ENCODE measurements around the gene SPATS2.

Gene SPATS2

DNA sequence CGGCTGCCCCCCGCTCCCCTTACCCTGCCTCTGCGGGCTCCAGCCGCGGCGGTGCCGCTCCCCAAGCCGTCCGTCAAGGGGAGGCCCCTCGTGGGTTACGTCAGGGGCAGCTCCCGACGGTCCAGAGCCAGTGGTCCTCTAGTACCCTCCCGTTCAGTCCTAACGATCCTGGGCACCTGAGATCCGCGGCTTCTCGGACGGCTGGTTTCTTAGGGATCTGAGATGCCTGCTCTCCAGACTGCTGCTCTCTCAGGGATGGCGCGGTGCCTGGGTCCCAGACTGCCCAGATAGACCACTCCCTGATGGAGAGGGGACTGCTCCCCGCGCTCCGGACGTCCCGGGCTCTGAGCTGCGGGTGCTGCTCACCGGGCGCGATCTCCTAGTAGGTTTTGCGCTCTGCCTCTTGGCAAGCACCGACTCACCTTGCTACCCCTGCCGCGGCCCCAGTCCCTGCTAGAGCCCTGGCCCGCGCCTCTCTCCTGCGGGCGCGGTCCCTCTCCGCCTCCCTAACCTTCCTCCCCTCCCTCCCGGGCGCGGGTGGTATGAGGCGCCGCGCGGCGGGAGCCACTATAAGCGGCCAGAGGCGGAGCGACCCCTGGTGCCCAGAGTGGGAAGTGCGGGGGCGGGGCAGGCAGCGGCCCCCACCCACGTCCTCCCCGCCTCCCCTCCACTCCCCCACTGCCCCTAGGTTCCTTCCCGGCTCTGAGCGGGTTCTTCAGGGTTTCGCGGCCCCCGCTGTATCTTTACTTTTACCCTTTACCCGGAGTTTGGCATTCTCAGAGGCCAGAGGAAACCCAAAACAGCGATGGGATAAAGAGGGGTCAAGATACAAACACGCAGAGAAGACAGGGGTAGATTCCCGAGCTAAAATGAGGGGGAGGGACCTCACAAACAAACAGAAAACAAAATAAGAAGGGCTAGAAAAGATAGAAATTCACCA, 30.3 kb upstream of the SPATS2 start, which contains the start of gene C1QL4:
Gene C1QL4 (minus strand): TSS at position 544 of the 940 bp plus-strand sequence. CDS start 711 bp downstream, outside the sequence.
- no peak for TF ChIP-seq EZH2phosphoT487 (IDR thresholded peaks at IDR 0.05; ENCODE audit: borderline replicate concordance, low read length)
- TF ChIP-seq CTCF (IDR thresholded peaks at IDR 0.05; ENCODE audit: low read depth, low read length, poor library complexity, severe bottlenecking), result peak; percentile 94
- H3F3A ChIP-seq (ENCODE audit: control insufficient read depth, insufficient read depth), result peaks cover 8% of the 10 kb centered on the region
- H3K4me2 ChIP-seq (ENCODE audit: low read length), result peak within 1 kb of the TSS; percentile 89
- H3K79me2 ChIP-seq (ENCODE audit: control insufficient read depth, low read length), result no peaks in the 10 kb centered on the region
- H3K4me1 ChIP-seq (ENCODE audit: control insufficient read depth, low read length), result peaks cover 11% of the 10 kb centered on the region
- H3K36me3 ChIP-seq (ENCODE audit: control insufficient read depth, low read length), result no peaks in the 10 kb centered on the region
- H3K9me3 ChIP-seq (ENCODE audit: control insufficient read depth, insufficient read depth, low read length), result no peaks in the 10 kb centered on the region
- H3K9me2 ChIP-seq (replicated peaks; ENCODE audit: control insufficient read depth, low read length), result no peaks in the 10 kb centered on the region
- no peak within 1 kb of the TSS for H3K27ac ChIP-seq (ENCODE audit: low read depth, low read length)
- peak within 1 kb of the TSS; percentile 64 for H3K4me3 ChIP-seq (ENCODE audit: low read length)
- no peaks in the 10 kb centered on the region for H4K20me1 ChIP-seq (ENCODE audit: control insufficient read depth, insufficient read depth, low read depth, low read length)
- peaks cover 51% of the 10 kb centered on the region for H3K27me3 ChIP-seq (ENCODE audit: control insufficient read depth, low read length)

- Histone ChIP-seq H3K4me2 (ENCODE audit: low read length) (no peak overlapping the region), H3K79me2 (ENCODE audit: control insufficient read depth, low read length) (no peaks in the 10 kb centered on the region), H3F3A (ENCODE audit: control insufficient read depth, insufficient read depth) (peaks cover 6% of the 10 kb centered on the region), H3K4me3 (ENCODE audit: low read length) (no peak overlapping the region), H4K20me1 (ENCODE audit: control insufficient read depth, insufficient read depth, low read depth, low read length) (no peaks in the 10 kb centered on the region), H3K9me2 (replicated peaks; ENCODE audit: control insufficient read depth, low read length) (no peaks in the 10 kb centered on the region), H3K36me3 (ENCODE audit: control insufficient read depth, low read length) (no peaks in the 10 kb centered on the region), H3K4me1 (ENCODE audit: control insufficient read depth, low read length) (peaks cover 31% of the 10 kb centered on the region), H3K9me3 (ENCODE audit: control insufficient read depth, insufficient read depth, low read length) (no peaks in the 10 kb centered on the region), H3K27ac (ENCODE audit: low read depth, low read length) (no peak overlapping the region), H3K27me3 (ENCODE audit: control insufficient read depth, low read length) (peaks cover 69% of the 10 kb centered on the region)
- no peak for TF ChIP-seq CTCF (IDR thresholded peaks at IDR 0.05; ENCODE audit: low read depth, low read length, poor library complexity, severe bottlenecking)
- TF ChIP-seq EZH2phosphoT487 (IDR thresholded peaks at IDR 0.05; ENCODE audit: borderline replicate concordance, low read length), result no peak
Observed at GRCh38 chr12:49338830-49339463, 28.3 kb upstream of the SPATS2 start.

GRCh38 chr12:49339464-49339861, 27.8 kb upstream of the SPATS2 start:
- peaks cover 72% of the 10 kb centered on the region for H3K27me3 ChIP-seq (ENCODE audit: control insufficient read depth, low read length)

More at GRCh38 chr12:49339464-49339861, 27.8 kb upstream of the SPATS2 start:
- no peak overlapping the region for H3K4me3 ChIP-seq (ENCODE audit: low read length)
- H3K4me1 ChIP-seq (ENCODE audit: control insufficient read depth, low read length), result peaks cover 34% of the 10 kb centered on the region
- TF ChIP-seq CTCF (IDR thresholded peaks at IDR 0.05; ENCODE audit: low read depth, low read length, poor library complexity, severe bottlenecking), result no peak
- TF ChIP-seq EZH2phosphoT487 (IDR thresholded peaks at IDR 0.05; ENCODE audit: borderline replicate concordance, low read length), result no peak
- H3K79me2 ChIP-seq (ENCODE audit: control insufficient read depth, low read length), result no peaks in the 10 kb centered on the region
- no peaks in the 10 kb centered on the region for H3K9me2 ChIP-seq (replicated peaks; ENCODE audit: control insufficient read depth, low read length)
- peaks cover 10% of the 10 kb centered on the region for H3F3A ChIP-seq (ENCODE audit: control insufficient read depth, insufficient read depth)
- no peak overlapping the region for H3K27ac ChIP-seq (ENCODE audit: low read depth, low read length)
- H3K4me2 ChIP-seq (ENCODE audit: low read length), result no peak overlapping the region
- H4K20me1 ChIP-seq (ENCODE audit: control insufficient read depth, insufficient read depth, low read depth, low read length), result no peaks in the 10 kb centered on the region
- H3K36me3 ChIP-seq (ENCODE audit: control insufficient read depth, low read length), result no peaks in the 10 kb centered on the region
- H3K9me3 ChIP-seq (ENCODE audit: control insufficient read depth, insufficient read depth, low read length), result no peaks in the 10 kb centered on the region
